GM12872 (cell line): ENCODE data around the gene AHNAK2.

ENCODE experiments used
- TF ChIP-seq, protein P1 (sequence below): IDR thresholded peaks from 3 replicates; pipeline ENCODE4 v1.5.1; 2011; ENCODE audit warnings: low read depth, mild to moderate bottlenecking, low read length, moderate library complexity; ENCODE audit not compliant: insufficient read depth

Gene AHNAK2

DNA sequence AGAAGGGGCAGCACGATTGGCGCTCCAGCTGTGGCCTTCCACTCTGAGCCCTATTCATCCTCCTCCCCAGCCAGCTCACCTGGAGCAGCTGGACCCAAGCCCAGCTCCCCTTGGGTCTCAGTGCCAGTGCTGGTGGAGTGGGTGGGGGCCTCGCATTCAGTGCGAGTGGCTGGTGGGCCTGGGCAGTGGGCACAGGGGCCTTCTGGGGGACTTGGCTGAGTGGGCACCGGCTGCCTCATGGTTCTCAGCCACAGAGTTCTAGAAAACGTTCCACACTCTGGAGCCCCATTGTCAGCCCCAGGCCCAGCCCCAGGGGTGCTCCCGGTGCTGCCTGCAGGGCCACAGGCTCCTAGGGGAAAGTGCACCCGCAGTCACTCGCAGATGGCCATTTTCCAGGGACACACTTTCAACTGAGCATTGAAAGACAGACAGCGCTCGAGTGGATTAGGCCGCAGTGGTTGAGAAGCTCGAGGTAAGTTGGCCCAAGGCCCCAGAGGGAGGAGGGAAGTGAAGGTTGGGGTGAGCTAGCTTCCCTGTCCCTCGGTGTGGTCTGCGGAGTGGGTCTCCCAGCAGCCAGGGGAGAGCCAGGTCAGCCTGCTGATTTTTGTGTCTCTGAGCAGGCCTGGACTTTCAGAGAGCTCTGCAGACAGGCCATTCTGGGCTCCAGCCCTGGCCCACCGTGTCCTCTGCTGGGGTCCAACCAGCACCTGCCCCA is 11.2 kb upstream of the AHNAK2 start:
- TF ChIP-seq, protein P1, sequence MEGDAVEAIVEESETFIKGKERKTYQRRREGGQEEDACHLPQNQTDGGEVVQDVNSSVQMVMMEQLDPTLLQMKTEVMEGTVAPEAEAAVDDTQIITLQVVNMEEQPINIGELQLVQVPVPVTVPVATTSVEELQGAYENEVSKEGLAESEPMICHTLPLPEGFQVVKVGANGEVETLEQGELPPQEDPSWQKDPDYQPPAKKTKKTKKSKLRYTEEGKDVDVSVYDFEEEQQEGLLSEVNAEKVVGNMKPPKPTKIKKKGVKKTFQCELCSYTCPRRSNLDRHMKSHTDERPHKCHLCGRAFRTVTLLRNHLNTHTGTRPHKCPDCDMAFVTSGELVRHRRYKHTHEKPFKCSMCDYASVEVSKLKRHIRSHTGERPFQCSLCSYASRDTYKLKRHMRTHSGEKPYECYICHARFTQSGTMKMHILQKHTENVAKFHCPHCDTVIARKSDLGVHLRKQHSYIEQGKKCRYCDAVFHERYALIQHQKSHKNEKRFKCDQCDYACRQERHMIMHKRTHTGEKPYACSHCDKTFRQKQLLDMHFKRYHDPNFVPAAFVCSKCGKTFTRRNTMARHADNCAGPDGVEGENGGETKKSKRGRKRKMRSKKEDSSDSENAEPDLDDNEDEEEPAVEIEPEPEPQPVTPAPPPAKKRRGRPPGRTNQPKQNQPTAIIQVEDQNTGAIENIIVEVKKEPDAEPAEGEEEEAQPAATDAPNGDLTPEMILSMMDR: no peak

DNA sequence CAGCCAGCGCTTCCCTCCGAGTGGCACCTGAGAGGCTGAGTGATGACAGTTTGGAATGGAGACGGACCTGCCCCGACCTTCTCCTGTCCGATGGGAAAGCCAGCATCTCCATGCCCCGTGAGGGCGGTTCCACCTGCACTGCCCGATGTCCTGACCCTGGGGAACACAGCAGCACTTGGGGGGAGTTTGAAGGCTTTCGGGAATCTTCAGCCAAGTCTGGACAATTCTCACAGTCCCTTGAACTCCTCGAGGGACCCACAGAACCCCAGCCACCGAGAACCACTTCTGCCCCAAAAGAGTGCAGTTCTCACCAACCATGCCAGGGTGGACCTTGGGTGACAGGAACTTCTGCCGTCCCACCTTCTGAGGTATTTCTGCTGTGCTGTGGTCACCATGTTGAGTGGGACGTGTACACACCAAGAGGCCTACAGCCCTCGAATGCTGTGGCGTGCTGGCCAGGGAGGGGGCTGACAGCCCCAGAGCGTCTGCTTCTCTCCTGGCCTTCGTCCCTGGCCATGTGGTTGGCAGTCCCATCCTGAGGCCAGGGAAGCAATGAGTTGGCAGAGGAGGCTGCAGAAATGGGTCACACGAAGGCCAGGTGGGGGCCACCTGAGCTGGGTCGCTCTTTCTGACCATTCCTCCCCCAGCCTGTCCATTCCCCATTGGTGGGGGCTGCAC is 8.5 kb upstream of the AHNAK2 start:
- TF ChIP-seq, protein P1: no peak

DNA sequence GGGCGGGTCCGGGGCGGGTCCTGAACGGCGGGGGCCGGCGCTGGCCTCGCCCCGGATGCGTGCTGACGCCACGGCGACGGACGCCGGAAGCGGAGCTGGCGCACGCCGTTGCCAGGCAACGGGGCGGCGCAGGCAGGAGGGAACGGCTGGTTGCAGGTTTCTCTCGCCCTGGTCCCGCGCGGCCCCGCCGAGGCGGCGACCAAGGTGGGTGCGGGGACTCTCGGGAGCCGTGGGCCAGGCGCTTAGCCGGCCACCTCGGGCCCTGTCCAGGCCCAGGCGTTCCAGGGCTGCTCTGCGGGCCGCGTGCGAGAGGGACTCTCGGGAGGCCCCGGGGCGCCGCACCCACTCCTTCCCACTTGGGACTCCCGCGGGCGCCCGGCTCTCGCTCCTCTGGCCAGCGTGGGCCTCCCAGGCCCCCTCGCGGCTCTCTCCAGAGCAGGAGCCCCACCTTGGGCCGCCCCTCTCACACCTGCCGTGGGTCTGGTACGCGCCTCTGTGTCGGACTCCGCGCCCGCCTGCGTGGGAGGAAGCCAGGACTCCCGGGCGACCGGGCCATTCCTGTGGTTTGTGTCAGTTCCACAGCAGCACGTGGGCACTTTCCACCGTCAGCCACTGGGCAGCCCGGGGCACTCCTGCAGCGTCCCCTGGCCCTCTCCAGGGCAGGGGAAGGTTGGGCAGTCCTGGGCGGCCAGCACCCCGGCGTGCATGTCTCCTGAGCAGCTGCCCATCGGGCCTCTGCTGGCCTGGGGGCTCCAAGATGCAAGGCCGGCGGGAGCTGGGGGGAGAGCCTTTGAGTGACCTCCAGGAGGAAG is 7.7 kb upstream of the AHNAK2 start, which contains the start of gene CLBA1:
Gene CLBA1, plus strand, starts transcription at position 114 of the 812 bp plus-strand sequence. Its CDS starts 644 bp downstream, at position 758.
- TF ChIP-seq, protein P1: no peak

DNA sequence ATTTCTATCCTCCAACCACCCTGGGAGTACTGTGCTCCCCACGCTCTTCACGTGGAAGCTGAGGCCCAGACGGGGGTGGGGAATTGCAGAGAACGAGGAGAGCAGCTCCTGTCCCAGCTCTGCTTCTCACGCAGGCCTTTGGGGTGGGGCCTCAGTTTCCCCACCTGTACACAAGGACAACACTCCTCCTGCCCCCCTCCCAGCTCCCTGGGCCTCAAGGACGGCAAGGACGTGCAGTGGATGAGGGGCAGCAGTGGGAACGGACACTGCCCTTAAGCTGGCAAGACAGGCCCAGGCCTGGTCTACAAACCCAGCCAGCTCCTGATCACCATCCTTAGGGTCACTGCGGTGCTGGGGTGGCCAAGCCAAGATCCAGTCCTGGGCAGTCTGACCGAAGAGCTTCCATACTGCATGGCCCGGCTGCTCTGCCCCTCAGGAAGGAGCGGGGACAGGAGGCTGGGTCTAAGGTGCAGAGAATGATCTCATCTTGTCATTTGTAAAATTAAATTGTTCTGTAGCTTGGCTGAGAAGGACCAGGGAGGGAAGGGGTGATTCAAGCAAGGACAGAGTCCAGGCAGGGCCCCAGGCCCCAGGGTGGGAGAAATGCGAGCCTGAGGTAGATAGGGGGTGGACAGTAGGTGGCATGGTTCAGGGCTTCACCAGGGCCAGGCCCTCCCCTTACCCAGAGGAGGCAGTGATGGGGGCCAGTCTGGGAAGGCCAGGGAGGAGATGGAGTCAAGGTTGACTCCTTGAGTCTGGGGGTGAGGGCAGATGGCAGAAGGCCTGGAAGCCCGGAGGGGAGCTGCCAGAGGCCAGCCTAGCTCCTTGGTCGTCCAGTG is 6.1 kb upstream of the AHNAK2 start:
- TF ChIP-seq, protein P1: no peak

DNA sequence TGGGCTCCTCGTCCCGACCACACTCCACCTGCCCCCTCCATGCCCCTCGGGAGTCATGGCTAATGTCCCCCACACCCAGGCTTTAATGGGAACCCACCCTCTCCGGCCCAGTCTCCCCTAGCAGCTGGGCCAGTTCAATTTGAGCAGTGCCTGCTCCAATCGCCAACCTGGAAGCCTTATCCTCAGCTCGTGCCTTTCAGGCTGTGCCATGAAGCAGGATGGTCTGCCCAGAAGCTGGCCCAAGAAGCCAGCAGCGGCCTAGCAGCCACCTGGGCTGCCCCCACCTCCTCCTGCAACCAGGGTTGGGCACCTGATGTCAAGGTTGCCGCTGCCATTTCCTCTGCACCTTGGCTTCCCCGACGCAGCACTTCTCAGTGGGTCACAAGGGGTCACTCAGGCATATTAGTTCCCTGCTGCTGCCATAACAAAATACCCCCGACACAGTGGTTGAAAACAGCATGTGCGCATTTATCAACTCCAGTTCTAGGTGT is 5.1 kb upstream of the AHNAK2 start:
- TF ChIP-seq, protein P1: no peak

DNA sequence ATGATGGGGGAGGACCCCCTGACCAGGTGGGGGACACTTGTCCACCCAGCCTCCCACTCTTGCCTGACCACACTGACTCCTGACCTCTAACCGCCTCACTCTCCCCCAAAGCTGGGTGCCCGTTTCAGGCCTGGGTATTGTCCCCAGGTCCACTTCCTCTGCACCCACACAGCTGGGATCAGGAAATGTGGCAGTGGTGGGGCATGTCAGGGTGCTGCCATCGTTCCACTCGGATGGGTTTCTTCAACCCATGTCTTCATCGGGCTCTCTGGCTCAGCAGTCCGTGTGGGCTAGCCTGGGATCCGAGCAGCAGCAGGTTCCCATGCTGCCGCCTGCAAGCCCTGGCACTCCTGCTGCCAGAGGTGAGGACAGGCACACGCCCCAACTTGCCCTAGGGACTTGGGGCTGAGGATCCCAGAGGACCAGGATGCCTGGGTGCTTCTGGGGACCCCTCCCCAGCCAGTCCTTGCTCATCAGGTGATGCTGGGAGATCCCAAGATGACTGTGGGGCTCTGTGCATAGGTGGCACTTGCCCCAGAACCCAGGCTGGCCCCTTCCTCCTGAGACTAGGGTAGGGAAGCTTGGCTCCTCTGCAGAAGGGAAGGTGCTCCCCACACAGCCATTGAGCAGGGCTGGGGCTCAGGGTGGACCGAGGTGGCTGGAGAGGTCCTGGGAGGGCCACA is 4.5 kb upstream of the AHNAK2 start:
- TF ChIP-seq, protein P1: no peak
